HG03378 (cell line): ENCODE data around the gene GLG1.
A peak's percentile ranks its signal among the peaks of the same experiment; 100 is the strongest.
"Not testable (repeated sequence)": the region's sequence is repeated elsewhere in the genome, so short reads cannot be mapped to it uniquely, and the experiment has no call there.

ENCODE experiments used
- ATAC-seq: cut with Tn5 transposase; IDR thresholded peaks from one replicate; pipeline ENCODE4 v1.9.1; 2021; ENCODE audit warnings: mild to moderate bottlenecking, moderate library complexity; ENCODE audit not compliant: unreplicated experiment

Gene GLG1

DNA sequence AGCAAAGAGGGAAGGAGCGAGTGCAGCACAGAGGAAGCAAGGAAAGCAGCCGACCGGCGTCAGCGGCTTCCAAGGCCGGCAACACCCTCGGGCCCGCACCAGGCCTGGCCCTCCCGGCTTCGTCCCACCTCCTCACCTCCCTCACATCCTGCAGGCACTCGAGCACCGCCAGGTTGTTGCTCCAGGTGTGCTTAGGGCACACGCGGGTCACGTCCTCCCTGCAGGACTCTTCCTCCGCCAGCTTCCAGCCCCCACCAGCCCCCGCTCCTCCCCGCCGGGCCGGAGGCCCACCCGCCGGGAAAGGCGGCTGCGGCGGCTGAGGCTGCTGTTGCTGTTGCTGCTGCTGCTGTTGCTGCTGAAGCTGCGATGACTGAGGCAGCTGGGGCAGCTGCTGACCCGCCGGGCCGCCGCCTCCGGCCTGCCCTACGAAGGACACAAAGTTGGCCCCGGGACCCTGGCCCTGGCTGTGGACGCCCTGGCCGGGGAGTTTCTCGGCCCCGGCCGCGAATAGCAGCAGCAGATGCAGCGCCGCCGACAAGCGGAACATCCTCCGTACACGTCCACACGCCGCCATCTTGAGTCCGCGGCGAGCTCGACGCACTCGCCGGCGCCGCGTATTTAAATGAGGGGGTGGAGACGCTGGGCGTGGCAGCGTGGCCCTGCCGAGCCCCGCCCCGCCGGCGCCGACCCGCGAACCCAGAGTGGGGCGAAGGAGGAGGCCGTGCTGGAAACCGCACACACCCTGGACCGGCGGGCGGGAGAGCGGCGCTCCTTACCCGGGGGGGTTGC lies at the start of gene GLG1:
Gene GLG1, minus strand, starts transcription at position 594 of the 789 bp plus-strand sequence. Its CDS starts 20 bp downstream, at position 574.
- peak; percentile 86 for ATAC-seq

DNA sequence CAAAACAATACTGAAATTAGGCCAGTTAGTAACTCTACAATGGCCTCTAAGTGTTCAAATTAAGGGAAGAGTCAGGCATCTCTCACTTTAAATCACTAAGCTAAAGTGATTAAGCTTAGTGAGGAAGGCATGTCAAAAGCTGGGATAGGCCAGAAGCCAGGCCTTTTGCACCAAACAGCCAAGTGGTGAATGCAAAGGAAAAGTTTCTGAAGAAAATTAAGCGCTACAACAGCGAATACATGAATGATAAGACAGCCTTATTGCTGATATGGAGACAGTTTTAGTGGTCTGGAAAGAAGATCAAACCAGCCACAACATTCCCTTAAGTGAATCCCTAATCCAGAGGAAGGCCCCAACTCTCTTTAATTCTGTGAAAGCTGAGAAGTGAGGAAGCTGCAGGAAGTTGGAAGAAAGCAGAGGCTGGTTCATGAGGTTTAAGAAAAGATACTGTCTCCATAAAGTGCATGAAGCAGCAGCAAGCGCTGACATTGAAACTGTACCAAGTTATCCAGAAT lies 47.7 kb upstream of the GLG1 start:
- no peak for ATAC-seq

DNA sequence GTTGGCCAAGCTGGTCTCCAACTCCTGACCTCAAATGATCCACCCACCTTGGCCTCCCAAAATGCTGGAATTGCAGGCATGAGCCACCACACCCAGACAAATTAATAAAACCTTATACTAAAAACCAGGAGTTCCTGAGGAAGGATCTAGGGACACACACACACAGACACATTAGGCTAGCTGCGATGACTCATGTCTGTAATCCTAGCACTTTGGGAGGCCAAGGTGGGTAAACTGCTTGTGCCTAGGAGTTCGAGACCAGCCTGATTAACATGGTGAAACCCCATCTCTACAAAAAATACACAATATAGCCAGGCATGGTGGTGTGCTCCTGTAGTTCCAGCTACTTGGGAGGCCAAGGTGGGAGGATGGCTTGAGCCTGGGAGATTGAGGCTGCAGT lies 46.0 kb upstream of the GLG1 start:
- not testable (repeated sequence) for ATAC-seq

DNA sequence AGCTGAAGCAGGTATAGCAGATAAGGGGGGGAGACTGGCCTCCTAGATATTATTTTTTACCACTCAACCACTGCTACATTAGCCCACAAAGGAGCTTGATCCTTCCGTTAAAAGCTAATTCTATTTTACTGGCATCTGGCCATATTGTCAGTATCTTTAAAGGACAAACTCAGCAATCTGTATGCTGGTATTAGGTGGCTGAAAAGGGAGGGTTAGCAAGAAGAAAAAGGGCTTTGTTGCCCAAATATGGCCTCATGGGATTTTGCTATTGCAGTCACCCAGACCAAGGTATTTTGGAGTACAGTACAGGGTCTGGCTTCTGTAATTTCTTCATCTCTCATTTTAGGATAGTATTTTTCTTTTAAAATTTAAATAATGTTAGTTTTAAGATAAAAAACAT lies 45.3 kb upstream of the GLG1 start:
- no peak for ATAC-seq

DNA sequence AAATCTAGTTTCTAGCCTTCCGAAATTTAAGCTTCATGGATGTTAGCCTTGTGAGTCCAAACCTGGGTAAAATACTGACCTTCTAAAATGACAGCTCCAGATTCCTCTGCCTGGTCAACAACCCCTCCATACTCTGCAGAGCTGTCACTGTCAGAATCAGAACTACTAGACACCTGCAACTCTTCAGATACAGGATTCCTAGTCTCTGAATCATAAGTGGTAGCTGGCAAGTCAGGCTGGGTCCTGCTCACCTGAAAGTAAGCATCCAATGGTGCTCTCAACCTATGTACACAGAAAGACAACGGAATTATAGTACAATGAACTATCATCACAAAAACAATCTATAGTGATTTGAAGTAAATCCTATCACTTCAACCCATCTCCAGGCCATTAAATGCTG lies 44.9 kb upstream of the GLG1 start:
- ATAC-seq = no peak

DNA sequence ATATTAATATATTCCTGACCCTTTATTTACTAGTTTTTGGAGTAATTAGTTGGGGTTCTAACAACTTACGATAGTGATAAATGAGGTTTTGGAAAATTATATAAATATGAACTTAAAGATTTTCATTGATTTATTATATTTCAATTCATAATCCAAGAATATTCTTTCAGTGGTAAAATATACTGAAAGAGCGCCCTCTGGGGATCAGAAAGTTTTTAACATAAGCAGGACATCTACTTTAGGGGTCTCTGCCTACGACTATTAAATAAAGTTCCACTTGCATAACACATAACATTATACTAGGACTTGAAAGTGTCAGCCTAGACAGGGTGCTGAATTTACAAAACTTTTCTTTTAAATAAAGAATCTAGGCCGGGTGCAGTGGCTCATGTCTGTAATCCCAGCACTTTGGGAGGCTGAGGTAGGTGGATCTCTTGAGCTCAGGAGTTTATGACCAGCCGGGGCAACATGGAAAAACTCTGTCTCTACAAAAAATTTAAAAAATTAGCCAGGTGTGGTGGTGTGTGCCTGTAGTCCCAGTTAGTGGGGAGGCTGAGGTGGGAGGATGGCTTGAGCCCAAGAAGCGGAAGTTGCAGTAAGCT lies 44.2 kb upstream of the GLG1 start:
- ATAC-seq = no peak

DNA sequence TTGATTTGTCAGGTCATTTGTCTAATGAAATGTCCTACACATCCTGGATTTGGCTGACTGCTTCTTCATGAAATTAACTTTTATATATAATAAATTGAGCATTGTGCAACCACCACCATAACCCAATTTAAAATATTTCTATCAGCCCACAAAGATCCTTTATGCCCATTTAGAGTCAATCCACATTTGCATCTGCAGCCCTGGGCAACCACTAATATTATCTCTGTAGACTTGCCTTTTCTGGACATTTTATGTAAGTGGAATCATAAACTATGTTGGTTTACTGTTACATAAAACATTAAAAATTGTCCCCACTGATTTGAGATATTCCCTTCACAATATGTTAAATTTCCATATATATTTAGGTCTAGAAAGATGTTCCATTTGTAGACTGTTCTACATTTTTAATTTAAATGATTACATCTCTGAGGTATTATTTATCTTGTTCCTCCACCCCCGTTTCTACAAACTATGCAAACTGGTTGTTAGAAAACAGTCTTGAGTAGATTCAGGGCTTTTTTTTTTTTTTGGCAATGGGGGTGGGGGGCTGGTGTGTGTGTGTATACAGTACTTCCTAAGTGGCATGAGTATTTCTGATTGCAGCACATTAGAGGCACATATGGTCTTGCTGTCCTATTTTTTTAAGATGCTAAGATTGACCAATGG lies 43.1 kb upstream of the GLG1 start:
- no peak for ATAC-seq

DNA sequence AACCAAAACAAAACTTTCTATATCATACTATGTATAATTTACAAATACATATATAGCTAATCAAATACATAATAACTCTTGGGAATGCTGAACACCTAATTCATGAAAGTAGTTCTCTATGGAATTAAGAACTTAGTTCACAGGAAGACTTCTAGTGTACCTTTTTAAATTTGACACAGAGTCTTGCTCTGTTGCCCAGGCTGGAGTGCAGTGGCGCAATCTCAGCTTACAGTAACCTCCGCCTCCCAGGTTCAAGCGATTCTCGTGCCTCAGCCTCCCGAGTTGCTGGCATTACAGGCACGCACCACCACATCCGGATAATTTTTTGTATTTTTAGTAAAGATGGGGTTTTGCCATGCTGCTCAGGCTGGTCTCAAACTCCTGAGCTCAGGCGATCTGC lies 35.1 kb upstream of the GLG1 start:
- ATAC-seq = no peak

DNA sequence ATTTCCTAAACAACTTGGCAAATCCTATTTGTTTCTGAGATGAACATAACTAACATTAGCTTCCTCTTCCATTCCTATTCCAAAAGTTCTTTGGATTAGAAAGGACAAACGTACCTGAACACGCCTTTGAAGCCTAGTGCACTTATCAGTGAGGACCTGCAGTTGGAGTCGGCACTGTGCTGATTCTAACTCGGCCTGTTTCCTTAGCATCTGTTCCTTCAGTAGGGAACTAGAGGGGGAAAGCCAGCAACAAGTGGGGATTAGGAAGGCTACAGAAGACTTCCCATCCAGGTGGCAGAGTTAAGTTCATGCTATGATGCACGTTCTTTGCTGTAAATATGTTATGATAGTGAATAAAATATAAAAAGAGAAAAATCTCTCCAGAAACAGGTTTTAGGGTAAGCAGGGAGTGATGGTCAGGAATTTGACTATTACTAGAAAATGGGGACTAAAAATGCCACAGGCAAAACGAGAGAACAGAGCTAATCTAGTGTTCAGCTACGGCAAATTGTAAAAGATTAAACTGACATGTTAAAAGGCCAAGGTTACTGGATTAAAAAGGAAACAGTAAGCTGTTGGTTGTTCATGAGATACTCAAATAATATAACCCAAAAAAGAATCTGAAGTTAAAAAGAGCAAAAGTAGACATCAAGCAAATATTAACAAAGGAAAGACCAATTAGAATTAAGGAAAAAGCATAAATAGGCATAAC lies 31.0 kb upstream of the GLG1 start:
- ATAC-seq = no peak

DNA sequence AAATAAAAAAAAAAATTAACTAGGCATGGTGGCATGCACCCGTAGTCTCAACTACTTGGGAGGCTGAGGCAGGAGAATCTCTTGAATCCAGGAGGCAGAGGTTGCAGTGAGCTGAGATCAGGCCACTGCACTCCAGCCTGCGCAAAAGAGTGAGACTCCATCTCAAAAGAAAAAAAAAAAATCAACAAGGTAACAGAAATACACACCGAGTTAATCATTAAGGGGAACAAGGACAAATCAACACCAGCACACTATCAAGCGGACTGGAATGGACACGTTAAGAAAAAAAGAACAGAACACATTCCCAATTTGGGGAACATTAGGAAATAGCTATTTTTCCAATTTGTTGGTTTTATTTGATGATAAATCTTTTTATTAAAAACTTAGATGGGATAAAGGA lies 28.4 kb upstream of the GLG1 start:
- ATAC-seq = no peak

DNA sequence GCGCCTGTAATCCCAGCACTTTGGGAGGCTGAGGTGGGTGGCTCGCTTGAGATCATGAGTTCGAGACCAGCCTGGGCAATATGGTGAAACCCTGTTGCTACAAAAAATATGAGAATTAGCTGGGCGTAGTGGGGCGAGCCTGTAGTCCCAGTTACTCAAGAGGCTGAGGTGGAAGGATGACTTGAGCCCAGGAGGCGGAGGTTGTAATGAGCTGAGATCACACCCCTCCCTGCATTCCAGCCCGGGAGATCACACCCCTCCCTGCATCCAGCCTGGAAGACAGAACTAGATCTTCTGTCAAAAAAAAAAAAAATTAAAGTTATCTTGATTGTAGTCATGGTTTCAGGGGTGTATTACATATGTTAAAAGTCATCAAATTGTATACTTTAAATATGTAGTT lies 26.8 kb upstream of the GLG1 start:
- no peak for ATAC-seq

DNA sequence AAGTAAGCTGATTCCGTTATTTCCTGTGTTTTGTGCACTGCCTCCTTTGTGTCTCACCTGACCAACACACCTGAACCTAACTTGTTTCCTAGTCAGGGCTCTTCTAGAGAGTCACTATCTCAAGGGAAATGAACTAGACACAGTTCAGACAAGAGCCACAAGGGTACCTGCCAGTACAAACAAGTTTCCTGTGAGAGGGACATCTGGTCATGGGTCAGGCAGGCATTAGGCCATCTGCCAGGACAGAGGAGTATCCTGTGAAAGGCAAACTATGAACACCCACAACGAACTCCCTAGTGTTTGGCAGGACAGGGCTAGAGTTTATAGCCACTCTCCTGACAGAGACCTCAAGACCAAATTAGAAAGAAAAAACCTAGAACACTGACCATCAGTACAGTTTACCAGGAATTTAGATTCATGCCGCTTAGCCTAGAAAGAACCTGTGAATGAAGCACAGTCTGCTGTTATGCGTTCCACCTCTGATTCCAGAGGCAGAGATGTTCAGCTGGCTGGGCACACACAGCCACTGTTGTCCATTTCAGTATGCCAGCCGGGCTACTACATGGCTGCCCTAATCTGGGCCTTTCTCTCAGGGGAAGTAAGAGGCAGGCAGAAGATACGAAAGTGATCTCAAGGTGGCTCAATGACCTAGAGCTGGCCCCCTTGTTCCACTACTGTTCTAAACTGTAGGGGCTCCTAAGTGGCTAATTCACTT lies 20.7 kb upstream of the GLG1 start:
- no peak for ATAC-seq

DNA sequence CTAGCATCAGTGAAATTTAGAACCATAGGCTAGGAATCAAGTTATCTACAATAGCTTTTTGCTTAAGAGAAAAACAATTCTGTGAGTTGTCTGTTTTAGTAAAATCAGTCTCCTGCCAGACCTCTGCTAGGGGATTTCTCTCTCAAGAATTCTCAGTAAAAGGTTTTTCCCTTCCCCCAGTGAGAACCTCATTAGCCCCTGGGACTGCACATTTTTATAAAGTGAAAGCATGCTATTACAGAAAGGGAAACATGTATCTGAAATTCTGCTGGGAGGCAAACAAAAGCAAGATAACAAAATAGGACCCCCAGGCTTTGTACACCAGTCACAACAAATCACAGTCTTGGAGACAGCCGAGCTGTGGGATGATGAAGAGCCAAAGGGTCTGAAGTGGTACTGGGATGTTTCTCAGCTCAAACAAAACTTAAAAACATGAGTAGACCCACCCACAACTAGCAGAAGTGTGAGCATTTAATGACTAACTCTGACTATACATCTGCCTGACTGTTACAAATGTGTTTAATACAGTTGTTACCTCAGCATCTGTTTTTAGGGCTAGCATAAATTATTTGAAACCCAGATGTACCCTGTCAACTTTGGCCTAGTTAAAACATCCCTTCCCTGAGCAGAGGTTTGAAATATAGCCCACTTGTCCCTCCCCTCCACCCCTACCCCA lies 20.0 kb upstream of the GLG1 start:
- no peak for ATAC-seq

DNA sequence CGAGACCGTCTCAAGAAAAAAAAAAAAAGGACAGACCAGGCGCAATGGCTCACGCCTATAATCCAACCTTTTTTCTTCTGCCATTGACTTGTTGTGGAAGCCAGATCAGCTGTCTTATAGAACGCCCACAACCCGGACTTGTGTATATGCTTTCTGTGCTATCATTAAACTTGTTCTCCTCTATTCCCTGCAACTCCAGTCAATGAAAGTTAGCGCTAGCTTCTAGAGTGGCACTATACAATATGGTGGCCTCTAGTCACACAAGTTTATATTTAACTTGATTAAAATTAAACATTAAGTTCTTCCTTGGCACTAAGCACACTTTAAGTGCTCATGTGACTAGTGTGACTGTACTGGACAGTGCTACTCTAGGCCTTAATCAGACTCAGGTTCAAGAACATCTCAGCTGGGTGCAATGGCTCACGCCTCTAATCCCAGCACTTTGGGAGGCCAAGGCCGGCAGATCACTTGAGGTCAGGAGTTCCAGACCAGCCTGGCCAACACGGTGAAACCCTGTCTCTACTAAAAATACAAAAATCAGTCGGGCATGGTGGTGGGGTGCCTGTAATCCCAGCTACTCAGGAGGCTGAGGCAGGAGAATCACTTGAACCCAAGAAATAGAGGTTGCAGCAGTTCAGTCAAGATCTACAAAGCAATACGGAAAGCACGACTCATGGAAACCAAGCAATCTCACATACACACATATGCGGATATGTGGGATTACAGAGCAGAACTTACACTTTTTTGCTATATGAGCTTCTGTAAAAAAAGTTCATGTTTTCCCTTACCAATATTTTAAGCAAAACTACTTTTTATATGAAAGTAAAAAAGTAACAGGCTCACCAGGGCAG lies 18.8 kb upstream of the GLG1 start:
- ATAC-seq = no peak

DNA sequence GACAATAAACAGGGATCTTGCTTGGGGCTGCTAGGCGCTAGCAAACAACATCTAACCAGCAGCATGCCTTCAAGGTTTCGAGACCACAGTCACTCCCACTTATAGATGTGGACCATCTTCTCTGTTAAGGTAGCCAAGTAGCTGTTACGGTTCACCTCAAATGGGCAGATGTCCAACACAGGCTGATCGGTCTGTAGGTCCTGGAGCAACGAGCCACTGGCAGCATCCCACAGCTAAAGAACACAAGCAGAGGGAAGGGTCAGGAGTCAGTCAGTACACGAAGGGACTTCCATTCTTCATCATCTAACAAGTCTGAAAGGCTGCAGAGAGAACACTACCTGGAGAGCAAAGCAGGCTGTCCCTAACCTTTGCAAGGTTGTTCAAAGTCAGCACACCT lies 16.9 kb upstream of the GLG1 start:
- ATAC-seq = no peak

DNA sequence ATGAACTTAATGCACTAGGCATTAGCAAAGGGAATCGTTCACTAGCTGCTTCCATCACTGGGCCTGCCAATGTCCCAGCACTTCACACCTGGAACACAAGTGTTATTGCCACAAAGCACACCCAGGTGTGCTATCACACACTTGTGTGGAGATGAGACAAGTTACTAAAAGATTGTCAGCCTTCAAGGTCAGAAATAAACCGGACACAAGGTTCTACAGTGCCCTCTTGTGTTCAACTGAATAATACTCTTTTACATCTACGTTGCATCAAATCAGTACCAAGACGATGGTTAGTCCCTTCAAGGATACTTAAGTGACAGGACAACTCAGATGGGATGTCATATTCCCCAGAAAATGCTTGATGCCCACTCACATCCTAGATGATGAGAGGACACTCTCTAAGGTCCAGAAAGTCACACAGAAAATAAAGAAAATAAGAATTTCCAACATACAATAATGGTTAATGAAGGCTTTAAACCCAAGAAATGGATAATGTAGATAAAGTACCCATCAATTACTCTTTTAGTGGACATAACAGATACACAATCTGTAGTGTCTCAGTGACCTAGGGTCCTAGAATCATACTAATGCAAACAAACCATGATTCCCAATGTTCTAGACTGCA lies 16.4 kb upstream of the GLG1 start:
- no peak for ATAC-seq

DNA sequence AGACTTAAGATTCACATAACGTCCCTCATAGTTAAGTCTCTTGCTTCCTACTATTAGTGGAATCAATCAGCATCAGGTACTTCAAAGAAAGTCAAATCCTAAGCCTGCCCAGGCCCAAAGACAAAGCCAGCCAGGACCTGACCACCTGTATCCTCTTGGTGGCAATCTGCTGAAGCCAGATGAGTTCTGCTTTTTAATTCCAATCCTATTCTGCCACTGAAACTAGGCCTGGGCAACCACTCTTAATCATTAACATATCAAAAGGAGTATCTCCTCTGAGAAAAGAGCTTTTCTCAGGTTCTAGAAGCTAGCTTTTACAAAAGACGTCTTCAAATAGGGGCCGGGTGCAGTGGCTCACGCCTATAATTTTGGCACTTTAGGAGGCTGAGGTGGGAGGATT lies 15.1 kb upstream of the GLG1 start:
- ATAC-seq = no peak

DNA sequence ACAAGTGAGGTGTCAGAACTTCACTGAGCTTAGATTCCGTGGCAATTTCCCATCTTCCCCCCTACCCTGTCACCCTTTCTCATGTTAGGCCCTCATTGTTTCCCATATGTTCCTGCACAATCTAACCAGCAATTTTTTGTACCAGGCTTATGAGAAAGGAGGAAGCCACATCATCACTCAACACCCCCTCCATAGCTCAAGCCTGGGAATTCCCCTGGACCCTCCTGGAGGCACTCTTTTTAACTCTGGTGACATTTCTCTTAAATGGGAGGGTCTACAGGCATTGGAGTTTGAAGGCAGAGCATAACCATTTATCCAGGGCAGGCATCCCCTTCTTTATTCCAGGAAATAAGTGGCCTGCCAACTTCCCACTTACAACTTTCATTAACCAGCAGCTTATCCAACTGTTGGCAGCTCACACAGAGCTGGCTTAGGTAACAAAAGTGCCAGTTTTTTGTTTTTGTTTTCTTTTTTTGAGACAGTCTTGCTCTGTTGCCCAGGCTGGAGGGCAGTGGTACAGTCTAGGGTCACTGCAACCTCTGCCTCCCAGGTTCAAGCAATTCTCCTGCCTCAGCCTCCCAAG lies 10.4 kb upstream of the GLG1 start:
- no peak for ATAC-seq
